Measurements from ENCODE around the gene INTS15. TPM values are rescaled to one million over a fixed set of nuclear protein-coding genes. Genes with fewer than 3 reads are reported as not detected.

Gene INTS15
- total and polyA plus RNA-seq, 11 donors, result 7.1 to 22.7 (median 15.3) TPM

DNA sequence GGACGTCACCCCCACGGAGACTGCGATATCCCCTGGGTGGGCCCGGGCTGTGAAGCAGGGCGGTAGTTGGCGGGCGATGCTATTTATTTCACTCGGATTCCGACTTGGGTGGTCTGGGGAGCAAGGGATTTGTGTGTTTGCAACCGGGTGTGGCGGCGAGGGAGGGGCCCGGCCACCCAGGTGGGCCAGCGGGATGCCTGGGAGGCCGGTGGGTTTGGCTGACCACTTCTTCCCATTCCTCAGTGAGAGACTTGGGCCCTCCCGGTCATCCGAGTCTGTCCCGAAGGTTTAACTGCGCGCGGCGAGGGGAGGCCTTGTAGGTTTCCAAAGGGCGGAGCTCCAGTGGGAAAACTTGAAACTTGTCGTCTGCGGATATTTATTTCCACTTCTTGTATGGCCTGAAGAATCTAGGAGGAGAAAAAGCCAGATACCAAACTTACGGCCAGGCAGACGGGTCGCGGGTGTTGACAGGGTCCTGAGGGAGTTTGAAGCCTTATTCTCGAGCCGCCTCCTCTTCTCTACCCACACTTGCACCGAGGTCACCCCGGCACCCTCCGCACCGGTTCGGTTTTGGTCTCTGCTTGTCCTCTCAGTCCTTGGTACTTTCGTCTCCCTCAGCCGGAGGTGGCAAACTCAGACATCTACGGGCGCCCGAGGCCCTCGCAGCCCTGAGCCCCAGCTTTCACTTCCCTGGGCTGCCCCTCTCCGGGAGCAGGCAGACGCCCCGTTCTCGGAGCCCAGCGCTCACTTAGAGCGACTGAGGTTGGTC is 65.2 kb downstream of the INTS15 start:
- WGBS, 4 donors, result 93 to 95% (median 94%) methylated on average over 48 of the region's 48 CpGs
- Histone ChIP-seq H3K27me3 (no peaks in the 10 kb centered on the region), H3K4me3 (no peak overlapping the region), H3K4me1 (no peaks in the 10 kb centered on the region), H3K9me3 (peaks cover 0 to 11% (median 0%) of the 10 kb centered on the region in 12 donors), H3K27ac (no peak overlapping the region), H3K36me3 (peaks cover 0 to 50% (median 43%) of the 10 kb centered on the region in 9 donors)
- DNase-seq (peak in 1 of 5 donors; percentile 55), ATAC-seq (no peak)
- intact Hi-C loops (cut with DNase I), result no loop called here
- TF ChIP-seq, protein P1, sequence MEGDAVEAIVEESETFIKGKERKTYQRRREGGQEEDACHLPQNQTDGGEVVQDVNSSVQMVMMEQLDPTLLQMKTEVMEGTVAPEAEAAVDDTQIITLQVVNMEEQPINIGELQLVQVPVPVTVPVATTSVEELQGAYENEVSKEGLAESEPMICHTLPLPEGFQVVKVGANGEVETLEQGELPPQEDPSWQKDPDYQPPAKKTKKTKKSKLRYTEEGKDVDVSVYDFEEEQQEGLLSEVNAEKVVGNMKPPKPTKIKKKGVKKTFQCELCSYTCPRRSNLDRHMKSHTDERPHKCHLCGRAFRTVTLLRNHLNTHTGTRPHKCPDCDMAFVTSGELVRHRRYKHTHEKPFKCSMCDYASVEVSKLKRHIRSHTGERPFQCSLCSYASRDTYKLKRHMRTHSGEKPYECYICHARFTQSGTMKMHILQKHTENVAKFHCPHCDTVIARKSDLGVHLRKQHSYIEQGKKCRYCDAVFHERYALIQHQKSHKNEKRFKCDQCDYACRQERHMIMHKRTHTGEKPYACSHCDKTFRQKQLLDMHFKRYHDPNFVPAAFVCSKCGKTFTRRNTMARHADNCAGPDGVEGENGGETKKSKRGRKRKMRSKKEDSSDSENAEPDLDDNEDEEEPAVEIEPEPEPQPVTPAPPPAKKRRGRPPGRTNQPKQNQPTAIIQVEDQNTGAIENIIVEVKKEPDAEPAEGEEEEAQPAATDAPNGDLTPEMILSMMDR (IDR thresholded peaks at IDR 0.05), result no peak
- no peak for TF ChIP-seq POLR2A (IDR thresholded peaks at IDR 0.05)

DNA sequence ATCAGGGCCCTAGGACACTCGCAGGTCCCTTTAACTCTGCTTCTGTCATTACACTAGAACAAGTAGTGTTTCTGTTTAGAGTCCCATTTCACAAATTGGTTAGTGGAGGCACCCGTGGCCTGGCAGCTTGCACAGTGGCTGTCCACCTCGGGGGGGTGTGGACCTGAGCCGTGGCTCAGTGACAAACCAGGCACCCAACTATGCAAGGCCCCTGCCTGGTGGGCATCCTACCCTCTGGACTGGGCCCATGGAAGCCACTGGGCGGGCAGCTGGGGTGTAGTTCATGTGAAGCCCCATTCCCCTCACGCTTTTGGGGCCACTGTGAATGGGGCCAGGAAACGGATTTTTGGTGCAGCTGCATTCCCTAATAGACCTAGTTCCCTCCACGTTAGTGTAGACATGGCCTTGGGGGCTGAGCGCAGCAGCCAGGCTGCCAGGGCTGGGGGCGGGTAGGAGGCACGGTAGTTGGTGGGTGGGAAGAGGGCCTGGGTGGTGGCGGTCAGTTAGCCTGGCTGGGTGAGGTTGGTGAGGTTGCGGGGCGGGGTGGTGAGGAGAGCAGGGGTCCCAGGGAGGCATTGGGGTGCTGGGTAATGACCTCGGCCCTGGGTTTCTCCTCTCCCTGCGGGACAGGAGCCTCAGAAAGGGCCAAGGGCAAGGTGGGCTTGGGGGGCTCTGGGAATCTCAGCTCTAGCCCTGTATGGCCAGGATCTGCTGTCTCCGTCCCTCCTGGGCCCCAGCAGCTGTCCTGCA is 66.0 kb downstream of the INTS15 start:
- intact Hi-C loops (cut with DNase I), result no loop called here
- no peak overlapping the region for H3K4me3 ChIP-seq
- peak in 1 of 5 donors; percentile 51 for DNase-seq
- no peak for TF ChIP-seq POLR2A (IDR thresholded peaks at IDR 0.05)
- TF ChIP-seq, protein P1 (IDR thresholded peaks at IDR 0.05), result no peak
- H3K27me3 ChIP-seq, result no peaks in the 10 kb centered on the region
- ATAC-seq, result no peak
- peaks cover 0 to 42% (median 37%) of the 10 kb centered on the region in 9 donors for H3K36me3 ChIP-seq
- no peaks in the 10 kb centered on the region for H3K4me1 ChIP-seq
- no peak overlapping the region for H3K27ac ChIP-seq
- H3K9me3 ChIP-seq, result peaks cover 0 to 11% (median 0%) of the 10 kb centered on the region in 12 donors
- WGBS, 4 donors, result 89 to 94% (median 92%) methylated on average over 17 of the region's 17 CpGs

DNA sequence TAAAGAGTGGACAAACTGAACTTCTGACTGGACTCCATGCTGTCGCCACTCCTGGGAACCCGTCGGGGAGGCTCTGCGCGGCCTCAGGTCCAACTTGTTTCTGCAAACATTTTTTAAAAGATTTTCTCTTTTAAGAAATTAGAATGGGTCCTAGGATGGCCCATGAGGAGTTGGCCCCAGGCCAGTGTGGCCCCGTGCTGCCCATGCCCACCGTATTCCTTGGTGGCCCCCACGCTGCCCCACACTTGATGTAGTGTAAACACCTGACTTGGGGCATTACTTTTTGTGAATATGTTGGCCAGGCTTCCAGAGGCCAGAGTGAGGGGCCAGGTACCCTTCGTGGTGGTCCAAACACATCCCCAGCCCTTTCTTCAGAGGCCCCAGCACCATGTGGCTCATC is 66.6 kb downstream of the INTS15 start:
- H3K36me3 ChIP-seq, result peaks cover 0 to 42% (median 32%) of the 10 kb centered on the region in 9 donors
- WGBS, 4 donors, result 85 to 94% (median 88%) methylated on average over 9 of the region's 9 CpGs

More for the DNA sequence above, 66.6 kb downstream of the INTS15 start:
- Histone ChIP-seq H3K9me3 (peaks cover 0 to 9% (median 0%) of the 10 kb centered on the region in 12 donors), H3K27ac (no peak overlapping the region), H3K4me3 (no peak overlapping the region), H3K27me3 (no peaks in the 10 kb centered on the region), H3K4me1 (no peaks in the 10 kb centered on the region)
- intact Hi-C loops (cut with DNase I), result no loop called here
- ATAC-seq, result no peak
- peak in 1 of 5 donors; percentile 8 for DNase-seq
- TF ChIP-seq, protein P1 (IDR thresholded peaks at IDR 0.05), result no peak
- TF ChIP-seq POLR2A (IDR thresholded peaks at IDR 0.05), result no peak

Other genes starting within 250 kb of the INTS15 start
- gene FAM220A, start 241.1 kb upstream of the INTS15 start, total RNA-seq, result 10 to 100 TPM; 17.2 to 31.2 (median 21.9) TPM
- gene FAM220A, start 241.1 kb upstream of the INTS15 start, polyA plus RNA-seq, result 10 to 100 TPM; 18.2 TPM
- gene RAC1, start 215.5 kb upstream of the INTS15 start, total RNA-seq, result 100 to 1,000 TPM in 8 of 9 donors, 10 to 100 TPM in 1; 83.7 to 189 (median 153) TPM
- gene RAC1, start 215.5 kb upstream of the INTS15 start, polyA plus RNA-seq, result 100 to 1,000 TPM; 117 to 153 TPM
- 10 to 100 TPM in 3 of 9 donors, 1 to 10 TPM in 6; 5.3 to 14.7 (median 7.4) TPM for gene DAGLB, start 142.1 kb upstream of the INTS15 start, total RNA-seq
- 10 to 100 TPM in 1 of 2 donors, 1 to 10 TPM in 1; 4.1 to 17.2 TPM for gene DAGLB, start 142.1 kb upstream of the INTS15 start, polyA plus RNA-seq
- 10 to 100 TPM; 35.8 to 86.5 (median 51.1) TPM for gene KDELR2, start 105.9 kb upstream of the INTS15 start, total RNA-seq
- gene KDELR2, start 105.9 kb upstream of the INTS15 start, polyA plus RNA-seq, result 10 to 100 TPM; 29.1 to 96.6 TPM
- gene GRID2IP, start 38.6 kb upstream of the INTS15 start, total RNA-seq, result under 1 TPM in 3 of 9 donors, not detected in 6; 0.08 to 0.16 (median 0.08) TPM
- gene GRID2IP, start 38.6 kb upstream of the INTS15 start, polyA plus RNA-seq, result under 1 TPM in 1 of 2 donors, not detected in 1; 0.01 TPM
- 10 to 100 TPM; 26.2 to 45.5 (median 37.8) TPM for gene ZDHHC4, start 12.6 kb upstream of the INTS15 start, total RNA-seq
- 10 to 100 TPM; 32.1 to 48.4 TPM for gene ZDHHC4, start 12.6 kb upstream of the INTS15 start, polyA plus RNA-seq
- gene ZNF853, start 25.6 kb downstream of the INTS15 start, total RNA-seq, result 10 to 100 TPM in 8 of 9 donors, 1 to 10 TPM in 1; 6.6 to 27.8 (median 11.8) TPM
- gene ZNF853, start 25.6 kb downstream of the INTS15 start, polyA plus RNA-seq, result 1 to 10 TPM; 3.1 to 5.7 TPM
- 10 to 100 TPM; 11.0 to 22.9 (median 14.5) TPM for gene ZNF316, start 47.3 kb downstream of the INTS15 start, total RNA-seq
- gene ZNF316, start 47.3 kb downstream of the INTS15 start, polyA plus RNA-seq, result 10 to 100 TPM; 11.4 to 13.5 TPM
- gene ZNF12, start 116.9 kb downstream of the INTS15 start, total RNA-seq, result 10 to 100 TPM; 11.4 to 20.1 (median 15.0) TPM
- gene ZNF12, start 116.9 kb downstream of the INTS15 start, polyA plus RNA-seq, result 10 to 100 TPM in 1 of 2 donors, 1 to 10 TPM in 1; 6.4 to 11.0 TPM
- gene RSPH10B2, start 164.1 kb downstream of the INTS15 start, total RNA-seq, result not detected
- not detected for gene RSPH10B2, start 164.1 kb downstream of the INTS15 start, polyA plus RNA-seq
- 10 to 100 TPM; 12.8 to 42.2 (median 24.4) TPM for gene CCZ1B, start 236.3 kb downstream of the INTS15 start, total RNA-seq
- gene CCZ1B, start 236.3 kb downstream of the INTS15 start, polyA plus RNA-seq, result 10 to 100 TPM; 22.8 to 23.8 TPM

Data from heart left ventricle (tissue), 16 donors.